Keratinocyte (primary cell): ENCODE measurements around the gene WIPF3. TPM values are rescaled to one million over a fixed set of nuclear protein-coding genes. Genes with fewer than 3 reads are reported as not detected.

Source experiments
- DNase-seq: peaks from one replicate; pipeline ENCODE4 v3.0.0-alpha.2; 2011; ENCODE audit warnings: low read depth, missing footprints, low spot score
- FAIRE-seq: peaks from 2 replicates; lab custom pipeline; 2011; peaks lifted over from hg19 to GRCh38; lab: Jason Lieb, UNC
- H2AFZ ChIP-seq: 2 replicates; pipeline ENCODE4 v1.6.0; 2012; ENCODE audit warnings: low read length, control low read depth, inconsistent platforms; ENCODE audit not compliant: control insufficient read depth
- H3K27ac ChIP-seq: 2 replicates; pipeline ENCODE4 v1.5.1; 2011; ENCODE audit warnings: low read length; ENCODE audit not compliant: control insufficient read depth, insufficient read depth
- H3K27me3 ChIP-seq: 3 replicates; pipeline ENCODE4 v1.6.0; 2011; ENCODE audit warnings: low read length; ENCODE audit not compliant: control insufficient read depth, insufficient read depth; ENCODE audit errors: extremely low read depth
- H3K36me3 ChIP-seq, 2 experiments: 2 replicates in 1 of 2; 3 replicates in 1 of 2; pipeline ENCODE4 v1.5.1; 2011; ENCODE audit warnings: low read length in 2 of 2, mild to moderate bottlenecking in 1 of 2; ENCODE audit not compliant: control insufficient read depth in 2 of 2, insufficient read depth in 2 of 2; ENCODE audit errors: extremely low read depth in 1 of 2
- H3K4me1 ChIP-seq: 3 replicates; pipeline ENCODE4 v1.5.1; 2011; ENCODE audit warnings: low read length; ENCODE audit not compliant: control insufficient read depth, insufficient read depth; ENCODE audit errors: extremely low read depth
- H3K4me2 ChIP-seq: 3 replicates; pipeline ENCODE4 v1.6.0; 2011; ENCODE audit warnings: low read depth, low read length; ENCODE audit not compliant: control insufficient read depth, insufficient read depth; ENCODE audit errors: extremely low read depth
- H3K4me3 ChIP-seq, 3 experiments: fragments of 200-600 bp in 1 of 3; sonication (generic) in 1 of 3; 2 replicates in 2 of 3; 3 replicates in 1 of 3; pipeline ENCODE4 v1.5.1; 2011 to 2016; ENCODE audit warnings: low read length in 3 of 3, mild to moderate bottlenecking in 3 of 3, control low read depth in 2 of 3, inconsistent platforms in 1 of 3, low read depth in 1 of 3, mixed read lengths in 1 of 3, mixed run types in 1 of 3, moderate library complexity in 1 of 3; ENCODE audit not compliant: control insufficient read depth in 2 of 3, insufficient read depth in 2 of 3; ENCODE audit errors: extremely low read depth in 1 of 3
- H3K79me2 ChIP-seq: 2 replicates; pipeline ENCODE4 v1.6.0; 2012; ENCODE audit warnings: low read length; ENCODE audit not compliant: control insufficient read depth, insufficient read depth
- H3K9ac ChIP-seq: 3 replicates; pipeline ENCODE4 v1.6.0; 2011; ENCODE audit warnings: low read length; ENCODE audit not compliant: control insufficient read depth, insufficient read depth; ENCODE audit errors: extremely low read depth
- H3K9me1 ChIP-seq: 3 replicates; pipeline ENCODE4 v1.6.0; 2011; ENCODE audit warnings: low read length; ENCODE audit not compliant: control insufficient read depth, insufficient read depth; ENCODE audit errors: extremely low read depth
- H3K9me3 ChIP-seq: 2 replicates; pipeline ENCODE4 v1.5.1; 2012; ENCODE audit warnings: low read depth, low read length; ENCODE audit not compliant: control insufficient read depth
- H4K20me1 ChIP-seq: 3 replicates; pipeline ENCODE4 v1.6.0; 2011; ENCODE audit warnings: low read length; ENCODE audit not compliant: control insufficient read depth, insufficient read depth; ENCODE audit errors: extremely low read depth
- EZH2 ChIP-seq: IDR thresholded peaks from one replicate; pipeline ENCODE4 v1.6.1; 2012; ENCODE audit warnings: inconsistent platforms, mild to moderate bottlenecking, low read length, moderate library complexity
- dilution Hi-C: fragments of 300-500 bp; cut with MboI; formaldehyde crosslinking; loops from one replicate; pipeline ENCODE4 v1.7.0; 2020; ENCODE audit warnings: low sequenced_read_pairs; ENCODE audit not compliant: extremely low pct_ligation_motif_present
- polyA plus RNA-seq, 5 experiments: library from polyadenylated mRNA; depleted of rRNA in 3 of 5; stranded (reverse) in 3 of 5; stranded (forward) in 1 of 5; unstranded in 1 of 5; fragments of >200 nt; gene quantifications; 1 replicate in 1 of 5; 2 replicates in 3 of 5; 3 replicates in 1 of 5; pipeline versions ENCODE4 v1.2.1 to v1.2.3, GENCODE V29; 2011 to 2012; ENCODE audit warnings: missing spikeins in 2 of 5, low read depth in 1 of 5, low replicate concordance in 1 of 5
- TF ChIP-seq, protein P1 (sequence below), 3 experiments: IDR thresholded peaks in 1 of 3; conservative IDR thresholded peaks in 1 of 3; optimal IDR thresholded peaks in 1 of 3; 2 replicates in 2 of 3; 3 replicates in 1 of 3; pipeline versions ENCODE3 to v1.5.1; 2011; ENCODE audit warnings: low read length in 3 of 3, mild to moderate bottlenecking in 3 of 3, moderate library complexity in 2 of 3, control low read depth in 1 of 3, inconsistent platforms in 1 of 3; ENCODE audit not compliant: insufficient read depth in 2 of 3; ENCODE audit errors: extremely low read depth in 1 of 3

Gene WIPF3
- polyA plus RNA-seq, 1 donor (not counting 4 experiments of a cell fraction or from before 2014, with no cell fraction given), result 0.04 TPM

DNA sequence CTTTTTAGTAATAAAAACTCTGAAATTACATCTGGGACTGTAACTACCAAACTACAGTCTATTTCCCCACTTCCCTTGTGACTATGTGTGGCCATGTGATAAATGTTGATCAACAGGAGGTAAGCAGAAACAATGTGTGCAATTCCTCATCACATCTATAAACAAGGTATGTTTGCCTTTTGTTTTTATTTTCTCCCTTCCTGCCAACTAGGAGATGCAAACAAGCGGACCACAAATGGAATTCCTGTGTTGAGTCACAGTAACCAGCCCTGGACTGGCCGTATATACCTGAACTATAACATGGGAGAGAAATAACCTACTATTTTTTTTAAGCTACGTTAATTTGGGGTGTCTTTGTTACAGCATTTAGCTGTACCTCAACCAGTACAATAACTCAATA, 130.8 kb downstream of the WIPF3 start:
- FAIRE-seq (no peak), DNase-seq (no peak)
- Histone ChIP-seq H3K36me3 (peaks cover 10 to 32% of the 10 kb centered on the region in 2 experiments), H3K79me2 (no peaks in the 10 kb centered on the region), H3K9me3 (no peaks in the 10 kb centered on the region), H3K4me1 (no peaks in the 10 kb centered on the region), H4K20me1 (no peaks in the 10 kb centered on the region), H3K4me3 (no peak overlapping the region), H3K4me2 (no peak overlapping the region), H3K9me1 (no peaks in the 10 kb centered on the region), H3K27ac (no peak overlapping the region), H2AFZ (no peak overlapping the region), H3K27me3 (no peaks in the 10 kb centered on the region), H3K9ac (no peak overlapping the region)
- dilution Hi-C loops, result no loop called here
- TF ChIP-seq, protein P1, sequence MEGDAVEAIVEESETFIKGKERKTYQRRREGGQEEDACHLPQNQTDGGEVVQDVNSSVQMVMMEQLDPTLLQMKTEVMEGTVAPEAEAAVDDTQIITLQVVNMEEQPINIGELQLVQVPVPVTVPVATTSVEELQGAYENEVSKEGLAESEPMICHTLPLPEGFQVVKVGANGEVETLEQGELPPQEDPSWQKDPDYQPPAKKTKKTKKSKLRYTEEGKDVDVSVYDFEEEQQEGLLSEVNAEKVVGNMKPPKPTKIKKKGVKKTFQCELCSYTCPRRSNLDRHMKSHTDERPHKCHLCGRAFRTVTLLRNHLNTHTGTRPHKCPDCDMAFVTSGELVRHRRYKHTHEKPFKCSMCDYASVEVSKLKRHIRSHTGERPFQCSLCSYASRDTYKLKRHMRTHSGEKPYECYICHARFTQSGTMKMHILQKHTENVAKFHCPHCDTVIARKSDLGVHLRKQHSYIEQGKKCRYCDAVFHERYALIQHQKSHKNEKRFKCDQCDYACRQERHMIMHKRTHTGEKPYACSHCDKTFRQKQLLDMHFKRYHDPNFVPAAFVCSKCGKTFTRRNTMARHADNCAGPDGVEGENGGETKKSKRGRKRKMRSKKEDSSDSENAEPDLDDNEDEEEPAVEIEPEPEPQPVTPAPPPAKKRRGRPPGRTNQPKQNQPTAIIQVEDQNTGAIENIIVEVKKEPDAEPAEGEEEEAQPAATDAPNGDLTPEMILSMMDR (optimal IDR thresholded peaks at IDR 0.05 in 1 of 3, IDR thresholded peaks at IDR 0.05 in 1 of 3, conservative IDR thresholded peaks at IDR 0.05 in 1 of 3; ENCODE audit: extremely low read depth in 1 of 3, insufficient read depth in 2 of 3, low read length in 3 of 3), result no peak
- no peak for TF ChIP-seq EZH2

DNA sequence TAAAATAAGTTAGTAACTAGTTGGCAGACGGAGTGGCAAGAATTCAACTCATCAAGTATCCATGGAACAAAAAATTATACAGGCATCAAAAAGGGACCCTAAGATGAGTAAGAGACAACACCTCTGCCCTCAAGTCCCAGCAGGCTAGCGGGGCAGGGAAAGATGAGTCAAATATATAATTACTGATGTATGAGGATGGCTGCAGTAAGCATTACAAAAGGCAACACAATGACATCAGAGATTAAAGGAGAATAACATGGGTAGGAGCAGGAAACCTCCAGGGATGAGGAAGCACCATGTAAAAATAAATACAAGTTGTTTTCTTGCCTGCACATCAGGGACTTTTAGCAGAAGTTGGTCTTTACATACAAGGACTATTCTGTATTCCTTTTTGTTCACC, 133.9 kb downstream of the WIPF3 start:
- H3K9me3 ChIP-seq, result no peaks in the 10 kb centered on the region
- H3K4me1 ChIP-seq, result peaks cover 13% of the 10 kb centered on the region
- no peaks in the 10 kb centered on the region for H4K20me1 ChIP-seq
- no peak overlapping the region for H3K9ac ChIP-seq
- peaks cover 10 to 40% of the 10 kb centered on the region in 2 experiments for H3K36me3 ChIP-seq
- H3K4me2 ChIP-seq, result no peak overlapping the region
- DNase-seq (no peak), FAIRE-seq (no peak)
- H3K9me1 ChIP-seq, result peaks cover 2% of the 10 kb centered on the region
- H2AFZ ChIP-seq, result no peak overlapping the region
- H3K4me3 ChIP-seq, result no peak overlapping the region
- dilution Hi-C loops, result no loop called here
- no peaks in the 10 kb centered on the region for H3K27me3 ChIP-seq
- no peaks in the 10 kb centered on the region for H3K79me2 ChIP-seq
- no peak overlapping the region for H3K27ac ChIP-seq
- TF ChIP-seq EZH2, result no peak
- TF ChIP-seq, protein P1 (optimal IDR thresholded peaks at IDR 0.05 in 1 of 3, IDR thresholded peaks at IDR 0.05 in 1 of 3, conservative IDR thresholded peaks at IDR 0.05 in 1 of 3; ENCODE audit: extremely low read depth in 1 of 3, insufficient read depth in 2 of 3, low read length in 3 of 3), result no peak
